Mononuclear cell (primary cell): ENCODE data around the gene KIAA1671. TPM values are rescaled to one million over a fixed set of nuclear protein-coding genes. Genes with fewer than 3 reads are reported as not detected.

Experiments used
- H3K27me3 ChIP-seq: 2 replicates; pipeline ENCODE4 v1.6.0; 2011; ENCODE audit warnings: low read length, control low read depth; ENCODE audit not compliant: insufficient read depth
- H3K4me1 ChIP-seq: 2 replicates; pipeline ENCODE4 v1.5.1; 2011; ENCODE audit warnings: mild to moderate bottlenecking, low read length, control low read depth; ENCODE audit not compliant: insufficient read depth
- H3K4me3 ChIP-seq: 2 replicates; pipeline ENCODE4 v1.5.1; 2011; ENCODE audit warnings: mild to moderate bottlenecking, low read length, moderate library complexity
- H3K9me3 ChIP-seq: 2 replicates; pipeline ENCODE4 v1.5.1; 2011; ENCODE audit warnings: low read depth, mild to moderate bottlenecking, control low read depth, low read length
- total RNA-seq: library from RNA; depleted of rRNA; stranded (reverse); fragments of >200 nt; gene quantifications from one replicate; pipeline ENCODE4 v1.2.3, GENCODE V29; 2012

KIAA1671 gene
- total RNA-seq, 1 donor = 0.31 TPM

DNA sequence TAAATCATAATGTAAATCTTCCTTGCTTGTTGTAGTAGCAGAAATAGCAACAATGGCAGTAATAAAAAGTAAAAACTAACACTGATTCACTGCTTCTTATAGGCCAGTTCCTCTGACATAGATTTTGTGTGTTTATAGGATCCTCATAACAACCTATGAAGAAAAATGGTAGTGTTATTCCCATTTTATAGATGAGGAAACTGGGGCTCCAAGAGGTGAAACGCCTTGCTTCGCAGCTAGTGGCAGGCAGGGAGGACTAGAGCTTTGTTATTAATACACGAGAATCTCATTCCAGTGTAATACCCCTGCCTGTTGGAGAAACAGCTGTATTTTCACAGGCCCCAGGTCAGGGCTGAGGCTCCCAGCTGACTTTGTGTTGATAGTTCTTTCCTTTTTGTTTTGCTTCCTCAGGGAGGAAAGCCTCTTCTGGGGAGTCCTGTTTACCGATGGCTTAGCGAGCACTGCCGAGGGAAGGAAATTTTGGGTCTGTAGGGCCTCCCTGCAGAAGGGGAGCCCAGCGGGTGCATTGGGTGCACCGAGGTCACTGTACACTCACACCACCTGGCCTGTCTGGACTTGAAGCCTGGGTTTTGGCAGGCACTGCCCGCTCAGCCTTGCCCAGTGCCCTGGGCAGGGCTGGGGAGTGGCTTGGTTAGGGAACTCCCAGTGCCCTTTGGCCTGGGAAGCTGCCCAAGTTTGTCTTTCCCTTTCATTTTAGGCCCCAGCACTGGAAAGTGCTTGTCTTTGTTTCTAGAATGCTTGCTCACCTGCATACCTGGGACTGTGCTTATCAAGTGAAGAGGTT, 13.5 kb downstream of the KIAA1671 start:
- Histone ChIP-seq H3K9me3 (no peaks in the 10 kb centered on the region), H3K27me3 (no peaks in the 10 kb centered on the region), H3K4me3 (no peak overlapping the region), H3K4me1 (no peaks in the 10 kb centered on the region)

DNA sequence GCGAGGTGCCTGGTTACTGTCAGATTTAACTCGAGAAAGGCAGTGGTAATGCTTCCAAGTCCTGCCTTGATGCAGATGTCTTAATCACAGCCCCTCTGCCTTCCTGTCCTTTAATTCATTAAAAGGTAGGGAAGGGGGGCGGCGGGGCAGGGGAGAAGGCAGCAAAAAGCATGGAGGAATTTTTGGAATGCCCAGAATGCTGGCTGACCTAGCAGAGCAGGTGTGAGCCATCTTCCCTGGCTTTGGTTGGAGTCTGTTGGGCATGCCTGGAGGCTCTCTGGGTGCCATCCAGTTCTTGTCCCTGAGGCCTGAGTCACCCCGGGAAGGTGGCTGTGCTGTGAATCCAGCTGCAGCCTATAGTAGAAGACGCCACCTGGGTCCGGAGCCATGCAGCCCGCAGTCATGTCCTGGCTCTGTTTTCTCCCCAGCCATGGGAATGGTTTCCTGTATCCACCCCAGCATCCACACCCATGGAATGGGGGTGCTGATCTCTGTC, 15.6 kb downstream of the KIAA1671 start:
- H3K9me3 ChIP-seq = no peaks in the 10 kb centered on the region
- H3K27me3 ChIP-seq = no peaks in the 10 kb centered on the region
- H3K4me3 ChIP-seq = no peak overlapping the region
- no peaks in the 10 kb centered on the region for H3K4me1 ChIP-seq

- Histone ChIP-seq H3K4me3 (no peak overlapping the region), H3K9me3 (no peaks in the 10 kb centered on the region), H3K27me3 (no peaks in the 10 kb centered on the region), H3K4me1 (no peaks in the 10 kb centered on the region)
Observed at GRCh38 chr22:24969560-24970301, 17.2 kb downstream of the KIAA1671 start.

DNA sequence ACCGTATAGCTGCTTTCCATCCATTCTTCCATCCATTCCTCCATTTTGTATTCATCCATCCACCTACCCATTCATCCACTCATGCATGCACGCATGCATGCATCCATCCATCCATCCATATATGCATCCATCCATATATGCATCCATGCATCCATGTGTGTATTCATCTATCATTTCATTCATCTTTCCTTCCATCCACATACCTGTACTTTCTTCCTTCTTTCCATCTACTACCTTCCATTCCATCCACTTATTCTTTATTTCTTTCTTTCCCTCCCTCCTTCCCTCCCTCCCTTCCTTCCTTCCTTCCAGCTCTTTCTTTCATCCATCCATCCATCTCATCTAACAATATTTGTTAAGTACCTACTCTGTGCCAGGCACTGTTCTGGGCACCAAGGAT, 19.9 kb downstream of the KIAA1671 start:
- no peaks in the 10 kb centered on the region for H3K27me3 ChIP-seq
- no peak overlapping the region for H3K4me3 ChIP-seq
- no peaks in the 10 kb centered on the region for H3K4me1 ChIP-seq
- H3K9me3 ChIP-seq = no peaks in the 10 kb centered on the region

- Histone ChIP-seq H3K9me3 (no peaks in the 10 kb centered on the region), H3K27me3 (no peaks in the 10 kb centered on the region), H3K4me1 (no peaks in the 10 kb centered on the region), H3K4me3 (no peak overlapping the region)
Observed at GRCh38 chr22:24973872-24974271, 21.4 kb downstream of the KIAA1671 start.

GRCh38 chr22:24975125-24975640, 22.7 kb downstream of the KIAA1671 start:
- no peaks in the 10 kb centered on the region for H3K4me1 ChIP-seq
- H3K9me3 ChIP-seq = no peaks in the 10 kb centered on the region
- H3K27me3 ChIP-seq = no peaks in the 10 kb centered on the region

GRCh38 chr22:24975813-24976341, 23.4 kb downstream of the KIAA1671 start:
- H3K4me3 ChIP-seq = no peak overlapping the region
- no peaks in the 10 kb centered on the region for H3K9me3 ChIP-seq
- no peaks in the 10 kb centered on the region for H3K27me3 ChIP-seq
- no peaks in the 10 kb centered on the region for H3K4me1 ChIP-seq

More at GRCh38 chr22:24975125-24975640, 22.7 kb downstream of the KIAA1671 start:
- H3K4me3 ChIP-seq = no peak overlapping the region

- H3K4me1 ChIP-seq = no peaks in the 10 kb centered on the region
- no peaks in the 10 kb centered on the region for H3K9me3 ChIP-seq
- H3K4me3 ChIP-seq = no peak overlapping the region
- no peaks in the 10 kb centered on the region for H3K27me3 ChIP-seq
Observed at GRCh38 chr22:24976442-24977218, 24.1 kb downstream of the KIAA1671 start.

- Histone ChIP-seq H3K4me1 (no peaks in the 10 kb centered on the region), H3K27me3 (no peaks in the 10 kb centered on the region), H3K9me3 (no peaks in the 10 kb centered on the region), H3K4me3 (no peak overlapping the region)
Observed at GRCh38 chr22:24977370-24978221, 25.1 kb downstream of the KIAA1671 start.

DNA sequence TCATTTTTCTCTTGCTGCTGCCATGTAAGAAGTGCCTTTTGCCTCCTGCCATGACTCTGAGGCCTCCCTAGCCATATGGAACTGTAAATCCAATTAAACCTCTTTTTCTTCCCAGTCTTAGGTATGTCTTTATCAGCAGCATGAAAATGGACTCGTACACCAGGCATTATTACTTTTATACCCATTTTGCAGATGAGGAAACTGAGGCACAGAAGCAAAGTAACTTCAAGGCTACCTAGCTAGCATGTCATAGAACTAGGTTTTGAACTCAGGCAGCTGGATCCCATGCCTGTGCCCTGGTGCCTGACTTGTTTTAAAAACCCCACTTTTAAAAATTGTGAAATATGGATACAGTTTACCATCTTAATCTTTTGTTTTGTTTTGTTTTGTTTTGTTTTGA, 25.8 kb downstream of the KIAA1671 start:
- Histone ChIP-seq H3K27me3 (no peaks in the 10 kb centered on the region), H3K4me1 (no peaks in the 10 kb centered on the region), H3K9me3 (no peaks in the 10 kb centered on the region), H3K4me3 (no peak overlapping the region)

DNA sequence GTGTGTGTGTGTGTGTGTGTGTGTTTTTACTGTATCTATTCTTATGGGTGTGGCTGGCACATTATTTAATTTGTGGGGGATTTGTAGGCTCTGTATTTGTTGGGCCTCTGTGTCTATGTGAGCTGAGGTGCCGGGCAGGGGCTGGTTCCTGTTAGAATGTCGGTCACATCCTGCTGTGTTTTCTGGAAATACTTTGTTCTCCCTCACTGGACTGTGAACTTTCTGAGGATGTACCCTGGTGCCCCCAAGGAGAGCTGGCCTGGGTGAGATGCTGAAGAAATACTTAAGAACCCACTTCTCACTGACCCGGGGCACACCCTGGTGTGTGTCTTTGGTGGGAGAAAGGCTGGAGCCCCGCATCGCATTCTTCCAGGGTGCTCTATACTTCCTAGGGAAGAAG, 28.6 kb downstream of the KIAA1671 start:
- Histone ChIP-seq H3K9me3 (no peaks in the 10 kb centered on the region), H3K27me3 (no peaks in the 10 kb centered on the region), H3K4me1 (peaks cover 6% of the 10 kb centered on the region), H3K4me3 (no peak overlapping the region)

DNA sequence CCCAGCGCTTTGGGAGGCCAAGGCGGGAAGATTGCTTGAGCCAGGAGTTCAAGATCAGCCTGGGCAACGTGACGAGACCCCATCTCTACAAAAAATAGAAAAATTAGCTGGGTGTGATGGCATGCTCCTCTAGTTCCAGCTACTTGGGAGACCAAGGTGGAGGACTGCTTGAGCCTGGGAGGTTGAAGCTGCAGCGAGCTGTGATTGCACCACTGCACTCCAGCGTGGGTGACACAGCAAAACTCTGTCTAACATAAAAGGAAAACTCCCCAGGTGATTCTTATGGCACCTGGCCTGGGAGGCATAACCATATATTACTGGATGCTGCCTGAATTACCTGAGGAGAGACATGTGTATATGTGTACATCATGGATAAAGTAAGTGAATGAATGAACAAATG, 29.1 kb downstream of the KIAA1671 start:
- no peaks in the 10 kb centered on the region for H3K9me3 ChIP-seq
- no peak overlapping the region for H3K4me3 ChIP-seq
- peaks cover 6% of the 10 kb centered on the region for H3K4me1 ChIP-seq
- H3K27me3 ChIP-seq = no peaks in the 10 kb centered on the region

DNA sequence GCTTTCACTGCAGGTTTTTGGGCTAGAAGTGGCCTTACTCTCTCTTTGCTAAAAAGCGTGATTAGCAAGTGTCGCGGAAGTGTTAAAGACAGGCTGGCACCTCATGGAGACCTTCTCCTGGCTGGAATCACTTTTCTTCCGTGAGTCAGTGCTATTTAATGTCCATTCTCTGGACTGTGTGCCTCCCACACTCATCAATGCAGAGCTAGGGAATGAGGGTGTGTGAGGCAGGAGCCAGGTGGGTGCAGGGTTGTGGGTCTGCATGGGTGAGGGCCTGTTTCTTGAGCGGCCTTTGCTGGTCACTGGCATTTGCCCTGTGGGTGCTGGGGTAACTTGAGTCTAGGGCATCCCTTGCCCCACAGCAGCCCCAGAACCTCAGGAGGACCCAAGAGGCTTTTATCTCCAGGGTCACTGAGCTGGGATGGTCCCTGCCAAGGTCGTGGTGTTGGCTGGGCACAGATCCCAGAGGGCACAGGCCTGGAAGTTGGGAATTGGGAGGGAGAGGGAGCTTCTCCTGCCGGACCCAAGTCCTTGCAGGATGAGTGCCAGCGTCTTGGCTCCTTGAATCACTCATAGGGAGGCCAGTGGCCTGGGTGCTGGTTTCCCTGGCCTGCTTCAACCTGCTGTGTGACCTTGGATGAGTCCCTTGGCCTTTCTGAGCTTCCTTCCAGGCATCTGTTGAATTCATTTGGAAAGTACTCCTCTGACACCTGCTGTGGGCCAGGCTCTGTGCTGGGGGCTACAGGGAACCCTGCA, 30.0 kb downstream of the KIAA1671 start:
- H3K27me3 ChIP-seq = no peaks in the 10 kb centered on the region
- peaks cover 6% of the 10 kb centered on the region for H3K4me1 ChIP-seq
- no peaks in the 10 kb centered on the region for H3K9me3 ChIP-seq
- H3K4me3 ChIP-seq = no peak overlapping the region
